ENCODE results near the gene DUSP3. TPM values are rescaled to one million over a fixed set of nuclear protein-coding genes. Genes with fewer than 3 reads are reported as not detected.
A peak's percentile ranks its signal among the peaks of the same experiment; 100 is the strongest.

Gene DUSP3
- total RNA-seq, 1 experiment from 2014 or later = 16.9 TPM

DNA sequence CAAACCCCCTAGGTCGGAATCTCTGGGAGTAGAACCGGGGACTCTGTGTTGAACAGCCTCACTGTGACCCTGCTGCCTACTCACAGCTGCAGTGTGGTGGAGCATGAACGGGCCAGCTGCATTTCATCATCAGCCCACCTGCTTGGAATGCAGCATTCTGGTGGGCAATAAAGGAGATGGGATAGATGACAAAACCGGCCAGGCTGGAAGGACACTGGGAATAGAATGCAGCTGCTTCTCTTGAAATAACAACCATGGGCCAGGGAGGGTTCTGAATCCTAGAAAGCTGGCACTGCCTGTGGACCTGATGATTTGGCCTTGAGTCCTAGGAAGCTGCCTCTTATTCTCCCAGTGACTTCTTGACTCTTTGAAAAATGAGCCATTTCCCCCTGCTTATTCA is 25.0 kb upstream of the DUSP3 start:
- Histone ChIP-seq H2BK120ac (ENCODE audit: low read depth, low read length, poor library complexity, severe bottlenecking) (no peak overlapping the region), H3K4ac (ENCODE audit: low read depth, low read length) (no peak overlapping the region), H4K5ac (ENCODE audit: insufficient read length, low read depth, low read length) (no peak overlapping the region), H4K20me1 (ENCODE audit: control insufficient read depth, insufficient read depth, insufficient read length) (no peaks in the 10 kb centered on the region), H3K9me3 (ENCODE audit: control insufficient read depth, low read depth, low read length) (no peaks in the 10 kb centered on the region), H3K27me3 (ENCODE audit: insufficient read depth, low read length) (no peaks in the 10 kb centered on the region), H3K79me1 (ENCODE audit: insufficient read depth, low read depth, low read length, poor library complexity, severe bottlenecking) (no peaks in the 10 kb centered on the region), H3K23me2 (ENCODE audit: insufficient read length, low read depth, low read length, poor library complexity, severe bottlenecking) (no peaks in the 10 kb centered on the region), H3K4me2 (ENCODE audit: insufficient read depth, insufficient read length, low read length) (peak overlapping the region; percentile 6), H2AFZ (ENCODE audit: low read length) (no peak overlapping the region), H3K4me1 (ENCODE audit: insufficient read depth, low read length) (peaks cover 13% of the 10 kb centered on the region; the same call in 1 of the 2 replicates), H2BK20ac (ENCODE audit: low read depth, low read length, poor library complexity, severe bottlenecking) (no peak overlapping the region), H2BK15ac (ENCODE audit: low read depth, low read length) (no peak overlapping the region), H3K56ac (ENCODE audit: insufficient read length, low read depth, low read length) (no peak overlapping the region), H3K27ac (ENCODE audit: insufficient read length, low read depth, low read length) (no peak overlapping the region), H2AK5ac (ENCODE audit: insufficient read length, low read length) (no peak overlapping the region), H3K79me2 (ENCODE audit: insufficient read depth, low read length) (no peaks in the 10 kb centered on the region), H3K18ac (ENCODE audit: insufficient read length, low read depth, low read length) (no peak overlapping the region), H4K91ac (ENCODE audit: insufficient read length, low read depth, low read length) (no peak overlapping the region), H3T11ph (ENCODE audit: low read length) (no peak overlapping the region), H2BK12ac (ENCODE audit: insufficient read length, low read depth, low read length) (no peak overlapping the region), H2BK5ac (ENCODE audit: insufficient read length, low read length) (no peak overlapping the region), H3K14ac (ENCODE audit: insufficient read depth, low read length) (no peak overlapping the region), H3K23ac (ENCODE audit: insufficient read length, low read depth, low read length) (no peak overlapping the region), H3K9ac (ENCODE audit: extremely low read depth, insufficient read length, low read length) (no peak overlapping the region), H4K8ac (replicated peaks; ENCODE audit: insufficient read length, low read depth, low read length) (no peak overlapping the region)
- peaks cover 4 to 7% of the 10 kb centered on the region in 2 experiments; a peak in 4 of 5 replicates for H3K9me3 Mint-ChIP-seq
- peak; percentile 75 for DNase-seq
- H3K36me3 Mint-ChIP-seq (ENCODE audit: insufficient read depth in 1 of 3, low read depth in 3 of 3) = peaks cover 0 to 9% (median 4%) of the 10 kb centered on the region in 3 experiments; a peak in 6 of 7 replicates
- TF ChIP-seq, protein P1, sequence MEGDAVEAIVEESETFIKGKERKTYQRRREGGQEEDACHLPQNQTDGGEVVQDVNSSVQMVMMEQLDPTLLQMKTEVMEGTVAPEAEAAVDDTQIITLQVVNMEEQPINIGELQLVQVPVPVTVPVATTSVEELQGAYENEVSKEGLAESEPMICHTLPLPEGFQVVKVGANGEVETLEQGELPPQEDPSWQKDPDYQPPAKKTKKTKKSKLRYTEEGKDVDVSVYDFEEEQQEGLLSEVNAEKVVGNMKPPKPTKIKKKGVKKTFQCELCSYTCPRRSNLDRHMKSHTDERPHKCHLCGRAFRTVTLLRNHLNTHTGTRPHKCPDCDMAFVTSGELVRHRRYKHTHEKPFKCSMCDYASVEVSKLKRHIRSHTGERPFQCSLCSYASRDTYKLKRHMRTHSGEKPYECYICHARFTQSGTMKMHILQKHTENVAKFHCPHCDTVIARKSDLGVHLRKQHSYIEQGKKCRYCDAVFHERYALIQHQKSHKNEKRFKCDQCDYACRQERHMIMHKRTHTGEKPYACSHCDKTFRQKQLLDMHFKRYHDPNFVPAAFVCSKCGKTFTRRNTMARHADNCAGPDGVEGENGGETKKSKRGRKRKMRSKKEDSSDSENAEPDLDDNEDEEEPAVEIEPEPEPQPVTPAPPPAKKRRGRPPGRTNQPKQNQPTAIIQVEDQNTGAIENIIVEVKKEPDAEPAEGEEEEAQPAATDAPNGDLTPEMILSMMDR (conservative IDR thresholded peaks at IDR 0.05) = no peak
- H3K4me3 Mint-ChIP-seq = no peak overlapping the region; a peak in 1 of 5 replicates
- peak overlapping the region in 2 of 3 experiments; percentile 13 to 23; a peak in 3 of 7 replicates for H3K27ac Mint-ChIP-seq
- no CpG with 5 or more reads among the region's 4 CpGs for WGBS (ENCODE audit: extremely low coverage, insufficient read length, low lambda C conversion rate)
- H3K27me3 Mint-ChIP-seq (ENCODE audit: low read depth) = no peaks in the 10 kb centered on the region; the same call in 1 of the 2 replicates
- peaks cover 33% of the 10 kb centered on the region in 2 experiments for H3K4me1 Mint-ChIP-seq
